Measurements from ENCODE around the gene FAM174C.
"Not testable (repeated sequence)": the region's sequence is repeated elsewhere in the genome, so short reads cannot be mapped to it uniquely, and the experiment has no call there.

The FAM174C gene

GRCh38 chr19:1307755-1308303 lies 32.5 kb downstream of the FAM174C start:
- no peak for FAIRE-seq

GRCh38 chr19:1308718-1309117 lies 33.4 kb downstream of the FAM174C start:
- FAIRE-seq, result no peak

GRCh38 chr19:1309977-1310852 lies 34.9 kb downstream of the FAM174C start:
- no peak for FAIRE-seq

DNA sequence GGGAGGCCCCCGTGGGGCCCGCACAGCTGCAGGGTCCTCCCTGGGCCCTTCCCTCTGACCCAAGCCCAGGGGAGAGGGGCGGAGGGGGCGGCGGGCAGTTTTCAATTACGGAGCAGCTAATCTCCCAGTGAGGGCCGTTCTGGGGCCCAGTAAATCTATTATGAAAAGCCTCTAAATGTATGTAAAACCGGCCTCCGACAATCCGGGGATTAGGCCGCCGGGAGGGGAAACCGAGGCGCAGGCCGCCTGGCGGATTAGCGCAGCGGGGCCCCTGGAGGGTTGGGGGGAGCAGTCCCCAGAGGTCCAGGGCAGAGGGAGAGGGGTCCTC lies 35.5 kb downstream of the FAM174C start:
- FAIRE-seq, result no peak

DNA sequence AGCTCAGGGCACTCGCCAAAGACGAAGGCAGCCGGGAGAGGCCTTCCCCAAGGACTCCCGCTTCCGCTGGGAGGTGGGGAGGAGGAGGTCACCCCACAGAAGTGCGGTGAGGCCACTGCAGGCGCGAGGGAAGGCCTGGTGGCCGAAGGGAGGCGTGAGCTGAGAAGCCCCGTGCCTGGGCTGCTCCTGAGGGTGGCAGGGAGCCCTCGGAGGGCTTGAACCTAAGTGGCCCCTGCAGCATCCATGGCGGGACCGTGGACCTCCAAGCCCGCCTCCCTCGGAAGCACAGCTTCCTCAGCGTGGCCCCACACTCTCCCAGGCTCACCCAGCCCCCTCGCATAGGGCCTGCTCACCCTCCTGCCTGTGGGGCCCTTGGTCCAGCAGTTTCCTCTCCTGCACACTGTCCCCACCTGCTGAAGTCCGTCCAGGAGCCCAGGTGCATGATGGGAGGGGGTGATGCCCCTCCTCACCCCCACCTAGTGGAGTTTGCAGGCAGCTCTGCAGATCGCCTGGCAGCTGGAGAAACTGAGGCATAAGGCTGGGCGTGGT lies 36.3 kb downstream of the FAM174C start:
- no peak for FAIRE-seq

DNA sequence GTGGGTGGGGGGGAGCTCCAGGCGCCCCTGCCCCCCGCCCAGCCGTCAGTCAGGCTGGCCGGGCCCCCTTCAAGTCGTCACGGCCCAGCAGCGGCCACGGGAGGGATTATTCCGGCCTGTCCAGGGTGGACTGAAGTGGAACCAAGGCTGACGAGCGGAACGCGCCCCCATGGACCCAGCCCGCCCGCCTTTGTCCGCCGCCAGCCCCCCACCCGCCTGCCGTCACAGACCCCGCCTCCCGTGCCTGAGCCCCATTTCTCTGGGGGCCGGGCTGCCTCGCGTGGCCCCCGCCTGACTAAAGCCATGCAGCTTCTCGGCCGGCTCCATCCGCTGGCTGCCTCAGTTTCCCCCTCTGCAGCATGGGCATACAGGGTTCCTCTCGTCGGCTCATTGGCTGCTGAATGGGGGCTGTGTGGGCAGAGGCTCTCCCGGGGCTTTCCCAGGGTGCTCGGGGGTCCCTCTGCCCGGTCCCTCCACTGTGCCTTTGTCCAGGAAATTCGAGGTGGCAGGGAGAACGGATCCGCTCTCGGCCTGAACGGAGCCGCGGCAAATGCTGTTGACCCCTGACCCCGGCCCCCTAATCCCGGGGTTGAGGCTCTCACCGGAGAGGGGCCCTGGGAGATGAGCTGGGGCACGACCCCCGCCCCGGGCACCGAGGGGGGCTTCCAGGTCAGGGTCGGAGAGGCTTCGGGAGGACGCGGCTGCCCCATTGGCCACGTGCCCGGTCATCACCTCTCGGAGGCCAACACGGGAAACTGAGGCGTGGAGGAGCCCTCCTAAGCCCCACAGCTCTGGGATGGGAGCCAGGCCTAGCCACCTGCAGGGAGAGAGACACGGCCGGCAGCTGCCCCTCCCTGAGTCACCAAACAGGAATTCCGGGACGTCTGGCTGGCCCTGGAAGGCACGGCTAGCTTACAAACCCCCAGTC lies 37.7 kb downstream of the FAM174C start:
- no peak for FAIRE-seq

DNA sequence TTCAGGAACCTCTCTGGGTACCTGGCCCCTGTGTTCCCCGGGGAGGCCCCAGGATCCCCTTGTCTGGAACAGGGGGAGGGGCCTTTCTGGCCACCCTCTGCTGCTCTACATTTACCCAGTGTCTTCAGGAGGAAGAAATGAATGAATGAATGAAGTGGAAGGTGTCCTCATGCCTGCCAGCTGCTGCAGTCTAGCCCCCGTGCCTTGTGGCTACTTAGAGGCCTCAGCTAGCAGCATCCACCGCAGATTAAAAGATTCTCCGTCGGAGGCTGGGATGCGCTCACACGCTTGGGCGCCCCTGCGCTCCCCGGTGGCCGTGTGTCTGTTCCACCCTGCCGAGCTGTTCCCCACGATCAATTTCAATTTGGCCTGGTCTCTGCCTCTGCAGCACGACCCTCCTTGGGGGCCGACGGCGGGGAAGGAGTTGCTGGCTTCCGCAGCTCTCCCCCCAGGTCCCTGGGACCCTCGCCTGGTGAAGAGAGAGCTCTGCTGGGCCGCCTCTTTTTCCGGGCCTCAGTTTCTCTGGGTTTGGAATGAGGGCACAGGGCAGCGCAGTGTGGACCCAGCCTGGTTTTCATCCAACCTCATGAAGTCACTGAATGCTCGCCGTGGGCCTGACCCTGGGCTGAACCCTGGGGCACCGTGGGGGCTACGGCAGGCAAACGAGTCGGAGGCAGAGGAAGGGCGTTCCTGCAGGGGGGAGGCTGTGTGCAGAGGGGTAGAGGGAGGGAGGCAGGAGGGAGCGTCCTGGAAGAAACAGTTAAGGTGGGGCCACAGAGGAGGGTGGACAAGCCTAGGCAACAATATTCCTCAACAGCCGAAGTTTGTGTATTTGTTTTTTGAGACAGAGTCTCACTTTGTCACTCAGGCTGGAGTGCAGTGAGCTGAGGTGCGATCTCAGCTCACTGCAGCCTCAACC lies 38.6 kb downstream of the FAM174C start:
- no peak for FAIRE-seq

- FAIRE-seq, result no peak
Measured at GRCh38 chr19:1315470-1316166, 40.3 kb downstream of the FAM174C start.

DNA sequence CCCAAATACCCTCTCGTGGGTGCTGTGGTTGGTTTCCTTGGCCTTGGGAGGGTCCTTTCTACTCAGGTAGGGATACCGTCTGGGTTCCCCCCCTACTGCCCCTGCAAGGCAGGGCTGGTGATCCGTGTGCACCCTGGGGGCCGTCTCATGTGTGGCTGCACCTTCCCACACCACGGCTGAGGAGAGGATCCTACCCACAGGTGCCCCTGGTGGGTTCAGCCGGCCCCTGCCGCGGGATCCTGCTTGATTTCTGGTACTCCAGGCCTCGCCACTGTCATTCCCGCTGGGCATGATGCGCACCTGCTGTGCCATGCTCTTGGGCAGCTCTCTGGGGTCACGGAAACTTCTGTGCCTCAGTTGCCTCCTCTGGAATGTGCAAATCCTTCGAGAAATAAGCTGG lies 41.1 kb downstream of the FAM174C start:
- FAIRE-seq, result no peak

GRCh38 chr19:1317274-1318003 lies 42.1 kb downstream of the FAM174C start:
- FAIRE-seq, result no peak

DNA sequence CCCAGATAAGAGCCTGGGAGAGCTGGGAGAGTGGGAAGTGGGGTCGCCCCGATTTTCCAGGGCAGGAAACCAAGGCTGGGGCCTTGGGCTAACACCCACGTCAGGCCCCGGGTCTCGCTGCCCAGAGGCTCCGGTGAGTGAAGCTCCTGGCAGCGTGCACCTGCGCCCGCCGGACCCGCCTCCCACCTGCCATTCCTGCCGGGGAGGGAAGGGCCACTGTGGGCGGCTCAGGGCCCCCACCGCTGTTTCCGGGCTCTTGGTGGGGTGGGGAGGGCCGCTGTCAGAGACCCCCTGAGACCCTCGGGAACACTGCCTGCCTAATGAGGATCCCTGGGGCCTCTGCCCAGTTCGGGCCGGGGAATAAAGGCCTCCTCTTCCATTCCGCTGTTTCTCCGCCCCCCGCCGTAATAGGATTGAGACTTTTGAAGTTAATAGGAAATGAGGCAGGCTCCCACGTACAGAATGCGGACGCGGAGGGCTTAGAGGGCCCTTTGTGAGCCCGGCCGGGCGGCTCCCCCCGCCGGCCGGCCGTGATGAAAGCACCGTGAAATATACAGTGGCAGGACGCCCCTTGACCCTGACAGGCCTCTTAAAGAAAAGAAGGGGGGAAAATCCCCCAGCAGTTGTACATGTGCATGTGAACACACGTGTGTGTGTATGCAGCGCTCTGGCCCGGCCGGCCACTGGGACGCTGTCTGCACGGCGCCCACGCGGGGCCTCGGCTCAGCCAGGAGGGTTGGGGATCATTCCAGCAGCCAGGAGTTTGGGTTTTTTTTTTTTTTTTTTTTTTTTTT lies 43.5 kb downstream of the FAM174C start:
- no peak for FAIRE-seq

GRCh38 chr19:1320282-1320650 lies 44.9 kb downstream of the FAM174C start:
- not testable (repeated sequence) for FAIRE-seq

DNA sequence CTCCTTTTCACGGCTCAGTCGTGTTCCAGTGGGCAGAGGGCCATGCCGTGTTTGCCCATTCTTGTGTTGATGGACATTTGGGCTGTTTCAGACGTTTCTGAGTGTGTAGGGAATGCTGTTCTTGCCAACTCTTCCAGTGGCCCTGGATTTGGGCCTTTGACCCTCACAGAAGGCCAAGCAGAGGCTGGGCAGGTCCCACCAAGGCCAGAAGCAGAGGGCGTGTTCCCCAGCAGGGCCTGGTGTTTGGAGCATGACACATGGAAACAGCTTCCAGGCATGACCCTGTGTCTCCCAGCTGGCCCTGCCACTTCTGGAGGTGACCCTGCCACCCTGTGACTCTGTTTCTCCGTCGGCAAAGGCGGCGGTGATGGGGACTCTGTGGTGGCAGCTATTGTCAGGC lies 46.2 kb downstream of the FAM174C start:
- no peak for FAIRE-seq

- no peak for FAIRE-seq
Measured at GRCh38 chr19:1322198-1322981, 47.1 kb downstream of the FAM174C start.

GRCh38 chr19:1324249-1324805 lies 49.0 kb downstream of the FAM174C start:
- FAIRE-seq, result no peak

DNA sequence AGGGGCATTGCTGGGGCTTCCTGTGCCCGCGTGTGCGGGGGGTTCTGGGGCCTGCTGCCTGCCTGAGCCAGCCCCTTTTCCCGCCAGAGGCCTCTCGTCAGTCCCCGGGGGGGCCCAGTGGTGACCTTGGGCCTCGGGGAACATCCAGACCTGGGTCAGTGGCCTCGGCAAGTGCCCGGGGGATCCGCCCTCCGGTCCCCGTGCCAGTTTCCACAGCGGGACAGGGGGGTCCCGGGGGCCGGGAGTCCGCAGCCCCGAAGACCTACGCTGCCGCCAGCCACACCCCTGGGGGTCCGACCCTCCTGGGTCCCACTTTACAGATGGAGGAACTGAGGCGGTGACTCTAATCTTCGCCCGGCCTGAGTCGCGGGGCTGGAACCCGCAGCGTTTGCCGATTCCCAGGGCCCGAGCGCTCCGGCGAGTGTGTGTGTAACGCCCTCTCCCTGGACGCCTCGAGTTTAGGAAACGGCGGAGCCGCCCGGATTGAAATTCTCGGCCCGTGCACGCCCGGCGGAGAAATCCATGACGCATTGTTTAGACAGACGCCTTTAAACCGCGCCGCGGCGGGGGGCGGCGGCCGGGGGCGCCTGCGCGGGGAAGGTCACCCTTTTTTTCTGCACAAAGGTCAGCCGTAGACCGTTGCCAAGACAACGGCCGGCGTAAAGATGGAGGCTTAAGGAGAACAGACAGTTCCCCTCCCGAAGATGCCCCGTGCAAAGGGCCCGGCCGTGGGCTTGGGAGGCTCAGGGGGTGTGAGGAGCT lies 49.7 kb downstream of the FAM174C start:
- no peak for FAIRE-seq

DNA sequence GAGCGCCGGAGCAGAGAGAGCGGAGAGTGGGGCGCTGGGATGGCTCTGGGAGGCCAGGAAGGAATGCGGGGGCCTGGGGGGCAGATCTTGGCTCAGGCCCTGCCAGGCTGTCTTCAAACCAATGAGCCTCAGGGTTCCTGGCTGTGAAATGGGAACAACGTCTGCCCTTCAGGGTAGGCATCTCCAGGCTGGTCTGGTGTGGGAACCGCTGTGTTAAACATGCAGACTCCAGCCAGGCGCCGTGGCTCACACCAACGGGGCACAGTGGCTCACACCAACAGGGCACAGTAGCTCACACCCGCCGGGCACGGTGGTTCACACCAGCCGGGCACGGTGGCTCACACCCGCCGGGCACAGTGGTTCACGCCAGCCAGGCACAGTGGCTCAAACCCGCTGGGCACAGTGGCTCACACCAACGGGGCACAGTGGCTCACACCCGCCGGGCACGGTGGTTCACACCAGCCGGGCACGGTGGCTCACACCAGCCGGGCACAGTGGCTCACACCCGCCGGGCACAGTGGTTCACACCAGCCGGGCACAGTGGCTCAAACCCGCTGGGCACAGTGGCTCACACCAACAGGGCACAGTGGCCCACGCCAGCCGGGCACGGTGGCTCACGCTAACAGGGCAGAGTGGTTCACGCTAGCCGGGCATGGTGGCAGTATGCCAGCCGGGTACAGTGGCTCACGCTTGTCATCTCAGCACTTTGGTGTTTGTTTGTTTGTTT lies 50.4 kb downstream of the FAM174C start:
- FAIRE-seq, result no peak

Measured in islet of Langerhans (tissue), 1 donor.